GM12878 (cell line): Measurements from ENCODE around the gene RBM26. TPM values are rescaled to one million over a fixed set of nuclear protein-coding genes. Genes with fewer than 3 reads are reported as not detected.

ENCODE experiments used
- CHD1 ChIP-seq: IDR thresholded peaks from 2 replicates; pipeline ENCODE4 v1.6.1; 2012; ENCODE audit warnings: low read depth, low read length, improper control_type of control experiment
- DPF2 ChIP-seq: fragments of 450-650 bp; IDR thresholded peaks from 2 replicates; pipeline ENCODE4 v1.6.1; 2017; ENCODE audit warnings: mild to moderate bottlenecking
- IKZF2 ChIP-seq, 2 experiments: fragments of 450-650 bp; IDR thresholded peaks; 2 replicates each; pipeline ENCODE4 v1.6.1; 2017; ENCODE audit warnings: mild to moderate bottlenecking in 2 of 2, moderate library complexity in 2 of 2
- JUND ChIP-seq: IDR thresholded peaks from 2 replicates; pipeline ENCODE4 v1.6.1; 2012; ENCODE audit warnings: low read depth, mild to moderate bottlenecking, low read length, improper control_type of control experiment, moderate library complexity
- MTA3 ChIP-seq: IDR thresholded peaks from 2 replicates; pipeline ENCODE4 v1.6.1; 2012; ENCODE audit warnings: low read length, inconsistent platforms, borderline replicate concordance
- NFYA ChIP-seq: IDR thresholded peaks from 2 replicates; pipeline ENCODE4 v1.6.1; 2011; ENCODE audit warnings: low read depth, mild to moderate bottlenecking, low read length, improper control_type of control experiment, borderline replicate concordance
- RCOR1 ChIP-seq: conservative IDR thresholded peaks from 2 replicates; pipeline ENCODE4 v1.6.1; 2012; ENCODE audit warnings: low read depth, low read length, improper control_type of control experiment
- YBX1 ChIP-seq: fragments of 450-650 bp; IDR thresholded peaks from 2 replicates; pipeline ENCODE4 v1.6.1; 2016; ENCODE audit warnings: antibody characterized with exemption
- ZSCAN29 ChIP-seq: fragments of 450-650 bp; IDR thresholded peaks from 2 replicates; pipeline ENCODE4 v1.6.1; 2017; ENCODE audit warnings: mild to moderate bottlenecking, moderate library complexity
- polyA plus RNA-seq, 11 experiments: library from polyadenylated mRNA; depleted of rRNA in 4 of 11; unstranded in 6 of 11; stranded (reverse) in 5 of 11; fragments of >200 nt; fragmentation: Nextera tagmentation in 4 of 11; fragmentation: Illumina TruSeq in 1 of 11; extraction: Ambion mirVana in 4 of 11; extraction: Trizol in 1 of 11; gene quantifications; 1 replicate in 1 of 11; 2 replicates in 10 of 11; pipeline versions ENCODE4 v1.2.1 to v1.2.3, GENCODE V29; 2011 to 2016; ENCODE audit warnings: inconsistent platforms in 2 of 11, missing spikeins in 2 of 11, low read depth in 1 of 11
- total RNA-seq, 4 experiments: library from RNA; depleted of rRNA in 3 of 4; stranded (reverse); fragments of >200 nt in 3 of 4; fragmentation: Illumina TruSeq in 1 of 4; extraction: Trizol in 1 of 4; gene quantifications; 2 replicates each; pipeline versions ENCODE4 v1.2.1 to v1.2.3, GENCODE V29; 2013 to 2021
- TF ChIP-seq, protein P1 (sequence below): fragments of 450-650 bp; IDR thresholded peaks from 2 replicates; pipeline ENCODE4 v1.6.1; 2017; ENCODE audit warnings: mild to moderate bottlenecking, low read depth, inconsistent platforms; ENCODE audit not compliant: poor library complexity, severe bottlenecking
- TF ChIP-seq, protein P2 (sequence below): IDR thresholded peaks from 2 replicates; pipeline ENCODE4 v1.6.1; 2012; ENCODE audit warnings: improper control_type of control experiment, low read depth, low read length; ENCODE audit not compliant: insufficient replicate concordance

RBM26 gene
- total and polyA plus RNA-seq, 10 of the 15 experiments (the other 5 are each of a cell fraction or from before 2014, with no cell fraction given): 17.6 to 71.3 (median 38.9) TPM

DNA sequence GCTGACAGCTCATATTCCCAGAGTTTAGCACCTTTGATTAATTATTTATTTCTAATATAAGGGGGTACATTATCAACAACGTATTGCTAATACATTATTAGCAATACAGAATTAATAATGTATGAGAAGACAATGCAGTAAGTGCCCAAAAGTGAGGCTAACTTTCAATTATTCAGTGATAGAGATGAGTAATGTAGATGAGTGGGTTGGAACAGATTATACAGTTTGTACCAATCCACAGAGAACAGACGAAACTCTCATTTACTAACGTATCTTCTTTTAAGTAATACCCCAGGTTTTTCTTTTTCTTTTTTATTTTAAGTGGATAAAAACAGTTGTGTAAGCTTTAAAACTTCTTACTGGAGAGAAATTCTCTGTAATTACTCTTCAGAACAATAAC is 36.7 kb upstream of the RBM26 start (continued):
- TF ChIP-seq CHD1: no peak
- TF ChIP-seq, protein P1, sequence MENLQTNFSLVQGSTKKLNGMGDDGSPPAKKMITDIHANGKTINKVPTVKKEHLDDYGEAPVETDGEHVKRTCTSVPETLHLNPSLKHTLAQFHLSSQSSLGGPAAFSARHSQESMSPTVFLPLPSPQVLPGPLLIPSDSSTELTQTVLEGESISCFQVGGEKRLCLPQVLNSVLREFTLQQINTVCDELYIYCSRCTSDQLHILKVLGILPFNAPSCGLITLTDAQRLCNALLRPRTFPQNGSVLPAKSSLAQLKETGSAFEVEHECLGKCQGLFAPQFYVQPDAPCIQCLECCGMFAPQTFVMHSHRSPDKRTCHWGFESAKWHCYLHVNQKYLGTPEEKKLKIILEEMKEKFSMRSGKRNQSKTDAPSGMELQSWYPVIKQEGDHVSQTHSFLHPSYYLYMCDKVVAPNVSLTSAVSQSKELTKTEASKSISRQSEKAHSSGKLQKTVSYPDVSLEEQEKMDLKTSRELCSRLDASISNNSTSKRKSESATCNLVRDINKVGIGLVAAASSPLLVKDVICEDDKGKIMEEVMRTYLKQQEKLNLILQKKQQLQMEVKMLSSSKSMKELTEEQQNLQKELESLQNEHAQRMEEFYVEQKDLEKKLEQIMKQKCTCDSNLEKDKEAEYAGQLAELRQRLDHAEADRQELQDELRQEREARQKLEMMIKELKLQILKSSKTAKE: no peak
- TF ChIP-seq YBX1: no peak
- TF ChIP-seq MTA3: no peak
- TF ChIP-seq DPF2: no peak
- TF ChIP-seq, protein P2, sequence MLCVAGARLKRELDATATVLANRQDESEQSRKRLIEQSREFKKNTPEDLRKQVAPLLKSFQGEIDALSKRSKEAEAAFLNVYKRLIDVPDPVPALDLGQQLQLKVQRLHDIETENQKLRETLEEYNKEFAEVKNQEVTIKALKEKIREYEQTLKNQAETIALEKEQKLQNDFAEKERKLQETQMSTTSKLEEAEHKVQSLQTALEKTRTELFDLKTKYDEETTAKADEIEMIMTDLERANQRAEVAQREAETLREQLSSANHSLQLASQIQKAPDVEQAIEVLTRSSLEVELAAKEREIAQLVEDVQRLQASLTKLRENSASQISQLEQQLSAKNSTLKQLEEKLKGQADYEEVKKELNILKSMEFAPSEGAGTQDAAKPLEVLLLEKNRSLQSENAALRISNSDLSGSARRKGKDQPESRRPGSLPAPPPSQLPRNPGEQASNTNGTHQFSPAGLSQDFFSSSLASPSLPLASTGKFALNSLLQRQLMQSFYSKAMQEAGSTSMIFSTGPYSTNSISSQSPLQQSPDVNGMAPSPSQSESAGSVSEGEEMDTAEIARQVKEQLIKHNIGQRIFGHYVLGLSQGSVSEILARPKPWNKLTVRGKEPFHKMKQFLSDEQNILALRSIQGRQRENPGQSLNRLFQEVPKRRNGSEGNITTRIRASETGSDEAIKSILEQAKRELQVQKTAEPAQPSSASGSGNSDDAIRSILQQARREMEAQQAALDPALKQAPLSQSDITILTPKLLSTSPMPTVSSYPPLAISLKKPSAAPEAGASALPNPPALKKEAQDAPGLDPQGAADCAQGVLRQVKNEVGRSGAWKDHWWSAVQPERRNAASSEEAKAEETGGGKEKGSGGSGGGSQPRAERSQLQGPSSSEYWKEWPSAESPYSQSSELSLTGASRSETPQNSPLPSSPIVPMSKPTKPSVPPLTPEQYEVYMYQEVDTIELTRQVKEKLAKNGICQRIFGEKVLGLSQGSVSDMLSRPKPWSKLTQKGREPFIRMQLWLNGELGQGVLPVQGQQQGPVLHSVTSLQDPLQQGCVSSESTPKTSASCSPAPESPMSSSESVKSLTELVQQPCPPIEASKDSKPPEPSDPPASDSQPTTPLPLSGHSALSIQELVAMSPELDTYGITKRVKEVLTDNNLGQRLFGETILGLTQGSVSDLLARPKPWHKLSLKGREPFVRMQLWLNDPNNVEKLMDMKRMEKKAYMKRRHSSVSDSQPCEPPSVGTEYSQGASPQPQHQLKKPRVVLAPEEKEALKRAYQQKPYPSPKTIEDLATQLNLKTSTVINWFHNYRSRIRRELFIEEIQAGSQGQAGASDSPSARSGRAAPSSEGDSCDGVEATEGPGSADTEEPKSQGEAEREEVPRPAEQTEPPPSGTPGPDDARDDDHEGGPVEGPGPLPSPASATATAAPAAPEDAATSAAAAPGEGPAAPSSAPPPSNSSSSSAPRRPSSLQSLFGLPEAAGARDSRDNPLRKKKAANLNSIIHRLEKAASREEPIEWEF: no peak
- no peak for TF ChIP-seq IKZF2 (IDR thresholded peaks at IDR 0.05)
- no peak for TF ChIP-seq JUND
- no peak for TF ChIP-seq RCOR1
- TF ChIP-seq ZSCAN29: no peak
- TF ChIP-seq NFYA: no peak
